CD8-positive, alpha-beta memory T cell (primary cell): ENCODE data around the gene CCDC149. TPM values are rescaled to one million over a fixed set of nuclear protein-coding genes. Genes with fewer than 3 reads are reported as not detected.

Experiments used
- CTCF ChIA-PET: fragments of 350-600 bp; sonication (Branson Sonifier 250); formaldehyde crosslinking; loops from one replicate; lab custom pipeline; 2021; ENCODE audit warnings: antibody characterized with exemption; lab: Charles Lee
- POLR2A ChIA-PET: fragments of 350-600 bp; sonication (Branson Sonifier 250); formaldehyde crosslinking; loops from one replicate; lab custom pipeline; 2021; ENCODE audit warnings: antibody characterized with exemption; lab: Charles Lee
- DNase-seq, 5 donors: peaks; one replicate each; pipeline versions ENCODE4 v3.0.0 to v3.0.0-alpha.2; 2020 to 2022; ENCODE audit warnings: mixed read lengths in 1 of 5
- H3K27ac ChIP-seq: one replicate; pipeline ENCODE4 v1.7.0; 2013; ENCODE audit warnings: low read depth, mild to moderate bottlenecking, low read length, moderate library complexity
- H3K27me3 ChIP-seq: 2 replicates; pipeline ENCODE4 v1.7.0; 2013; ENCODE audit warnings: low read length, mild to moderate bottlenecking; ENCODE audit not compliant: insufficient read depth, poor library complexity, severe bottlenecking
- H3K36me3 ChIP-seq: 2 replicates; pipeline ENCODE4 v1.7.0; 2013; ENCODE audit warnings: mild to moderate bottlenecking, low read length, moderate library complexity; ENCODE audit not compliant: insufficient read depth
- H3K4me1 ChIP-seq: 2 replicates; pipeline ENCODE4 v1.7.0; 2013; ENCODE audit warnings: mild to moderate bottlenecking, low read length, moderate library complexity; ENCODE audit not compliant: insufficient read depth
- H3K4me3 ChIP-seq: 2 replicates; pipeline ENCODE4 v1.7.0; 2013; ENCODE audit warnings: mild to moderate bottlenecking, low read length
- H3K9me3 ChIP-seq: 2 replicates; pipeline ENCODE4 v1.7.0; 2013; ENCODE audit warnings: mild to moderate bottlenecking, low read length
- H3K27ac Mint-ChIP-seq, 8 donors: one replicate each; pipeline ENCODE4 v1.8.0; 2020 to 2021; ENCODE audit warnings: mixed read lengths in 8 of 8, mild to moderate bottlenecking in 6 of 8, inconsistent platforms in 3 of 8, moderate library complexity in 3 of 8
- H3K27me3 Mint-ChIP-seq, 2 donors: one replicate each; pipeline ENCODE4 v1.8.0; 2020 to 2021; ENCODE audit warnings: mixed read lengths in 2 of 2, mild to moderate bottlenecking in 1 of 2, moderate library complexity in 1 of 2
- H3K36me3 Mint-ChIP-seq, 3 donors: one replicate each; pipeline ENCODE4 v1.8.0; 2020 to 2021; ENCODE audit warnings: mixed read lengths in 3 of 3, inconsistent platforms in 1 of 3, mild to moderate bottlenecking in 1 of 3
- H3K4me1 Mint-ChIP-seq, 3 donors: one replicate each; pipeline ENCODE4 v1.8.0; 2020 to 2021; ENCODE audit warnings: mixed read lengths in 3 of 3, inconsistent platforms in 1 of 3, mild to moderate bottlenecking in 1 of 3
- H3K4me3 Mint-ChIP-seq, 7 donors: one replicate each; pipeline ENCODE4 v1.8.0; 2020 to 2021; ENCODE audit warnings: mixed read lengths in 7 of 7, mild to moderate bottlenecking in 6 of 7, moderate library complexity in 4 of 7, inconsistent platforms in 2 of 7
- H3K9me3 Mint-ChIP-seq, 5 donors: one replicate each; pipeline ENCODE4 v1.8.0; 2020 to 2022; ENCODE audit warnings: mixed read lengths in 5 of 5, mild to moderate bottlenecking in 3 of 5, moderate library complexity in 2 of 5, inconsistent platforms in 1 of 5
- polyA plus RNA-seq: library from polyadenylated mRNA; unstranded; fragments of 300-500 nt; fragmentation: Illumina TruSeq; gene quantifications from one replicate; pipeline ENCODE4 v1.2.3, GENCODE V29; 2021
- total RNA-seq, 2 experiments: library from RNA; stranded (reverse); gene quantifications; one replicate each; pipeline ENCODE4 v1.2.3, GENCODE V29; 2021

CCDC149 gene
- total and polyA plus RNA-seq, 3 experiments from 2014 or later = 0.07 to 0.28 TPM; not detected in 1

- Mint-ChIP-seq H3K4me1 (no peaks in the 10 kb centered on the region), H3K27me3 (peaks cover 0 to 1% of the 10 kb centered on the region in 2 donors), H3K4me3 (no peak overlapping the region), H3K9me3 (peaks cover 0 to 2% (median 2%) of the 10 kb centered on the region in 5 donors), H3K36me3 (no peaks in the 10 kb centered on the region), H3K27ac (no peak overlapping the region)
- ChIA-PET POLR2A (no interaction called here), CTCF (no interaction called here)
- H3K27me3 ChIP-seq = no peaks in the 10 kb centered on the region
- H3K36me3 ChIP-seq = no peaks in the 10 kb centered on the region
- H3K9me3 ChIP-seq = no peaks in the 10 kb centered on the region
- H3K4me3 ChIP-seq = no peak overlapping the region
- H3K27ac ChIP-seq = no peak overlapping the region
- no peak for DNase-seq
- no peaks in the 10 kb centered on the region for H3K4me1 ChIP-seq
These were observed 141.6 kb downstream of the CCDC149 start for GRCh38 chr4:24771241-24771640.

- Mint-ChIP-seq H3K27ac (no peak overlapping the region), H3K4me1 (no peaks in the 10 kb centered on the region), H3K27me3 (no peaks in the 10 kb centered on the region), H3K36me3 (no peaks in the 10 kb centered on the region), H3K9me3 (peaks cover 0 to 3% (median 2%) of the 10 kb centered on the region in 5 donors), H3K4me3 (no peak overlapping the region)
- ChIA-PET POLR2A (no interaction called here), CTCF (no interaction called here)
- Histone ChIP-seq H3K4me1 (no peaks in the 10 kb centered on the region), H3K9me3 (no peaks in the 10 kb centered on the region), H3K27ac (no peak overlapping the region), H3K27me3 (no peaks in the 10 kb centered on the region), H3K36me3 (no peaks in the 10 kb centered on the region), H3K4me3 (no peak overlapping the region)
- no peak for DNase-seq
These were observed 142.2 kb downstream of the CCDC149 start for GRCh38 chr4:24770667-24771066.

- no peaks in the 10 kb centered on the region for H3K36me3 Mint-ChIP-seq
- Histone ChIP-seq H3K36me3 (no peaks in the 10 kb centered on the region), H3K9me3 (no peaks in the 10 kb centered on the region), H3K27me3 (no peaks in the 10 kb centered on the region), H3K4me1 (no peaks in the 10 kb centered on the region), H3K4me3 (no peak overlapping the region), H3K27ac (no peak overlapping the region)
- no peak for DNase-seq
- no peak overlapping the region for H3K4me3 Mint-ChIP-seq
- no peaks in the 10 kb centered on the region for H3K4me1 Mint-ChIP-seq
- no peak overlapping the region for H3K27ac Mint-ChIP-seq
- peaks cover 0 to 2% of the 10 kb centered on the region in 2 donors for H3K27me3 Mint-ChIP-seq
- peaks cover 0 to 3% (median 0%) of the 10 kb centered on the region in 5 donors for H3K9me3 Mint-ChIP-seq
- ChIA-PET CTCF (no interaction called here), POLR2A (no interaction called here)
These were observed 142.7 kb downstream of the CCDC149 start for GRCh38 chr4:24770032-24770584.

GRCh38 chr4:24769571-24769970 lies 143.3 kb downstream of the CCDC149 start:
- no peak overlapping the region for H3K4me3 ChIP-seq
- no peaks in the 10 kb centered on the region for H3K36me3 ChIP-seq
- Mint-ChIP-seq H3K27me3 (peaks cover 0 to 3% of the 10 kb centered on the region in 2 donors), H3K4me1 (no peaks in the 10 kb centered on the region), H3K9me3 (peaks cover 0 to 3% (median 0%) of the 10 kb centered on the region in 5 donors), H3K4me3 (no peak overlapping the region), H3K36me3 (no peaks in the 10 kb centered on the region), H3K27ac (no peak overlapping the region)
- H3K9me3 ChIP-seq = no peaks in the 10 kb centered on the region
- POLR2A ChIA-PET = no interaction called here
- H3K4me1 ChIP-seq = no peaks in the 10 kb centered on the region
- DNase-seq = no peak
- no peak overlapping the region for H3K27ac ChIP-seq
- no peaks in the 10 kb centered on the region for H3K27me3 ChIP-seq
- CTCF ChIA-PET = no interaction called here

GRCh38 chr4:24768604-24769003 lies 144.2 kb downstream of the CCDC149 start:
- H3K4me1 ChIP-seq = no peaks in the 10 kb centered on the region
- peaks cover 0 to 3% of the 10 kb centered on the region in 2 donors for H3K27me3 Mint-ChIP-seq
- H3K36me3 Mint-ChIP-seq = no peaks in the 10 kb centered on the region
- no peak overlapping the region for H3K4me3 Mint-ChIP-seq
- no peak overlapping the region for H3K27ac ChIP-seq
- H3K9me3 Mint-ChIP-seq = peaks cover 0 to 3% (median 0%) of the 10 kb centered on the region in 5 donors
- no peak for DNase-seq
- no peaks in the 10 kb centered on the region for H3K36me3 ChIP-seq
- no peak overlapping the region for H3K4me3 ChIP-seq
- ChIA-PET CTCF (no interaction called here), POLR2A (no interaction called here)
- no peaks in the 10 kb centered on the region for H3K9me3 ChIP-seq
- no peaks in the 10 kb centered on the region for H3K4me1 Mint-ChIP-seq
- H3K27ac Mint-ChIP-seq = no peak overlapping the region
- H3K27me3 ChIP-seq = no peaks in the 10 kb centered on the region

GRCh38 chr4:24768006-24768405 lies 144.8 kb downstream of the CCDC149 start:
- Histone ChIP-seq H3K27me3 (no peaks in the 10 kb centered on the region), H3K4me3 (no peak overlapping the region), H3K4me1 (no peaks in the 10 kb centered on the region), H3K36me3 (no peaks in the 10 kb centered on the region), H3K27ac (no peak overlapping the region), H3K9me3 (no peaks in the 10 kb centered on the region)
- ChIA-PET POLR2A (no interaction called here), CTCF (no interaction called here)
- Mint-ChIP-seq H3K4me3 (no peak overlapping the region), H3K27me3 (peaks cover 0 to 3% of the 10 kb centered on the region in 2 donors), H3K27ac (no peak overlapping the region), H3K4me1 (no peaks in the 10 kb centered on the region), H3K9me3 (peaks cover 0 to 3% (median 0%) of the 10 kb centered on the region in 5 donors), H3K36me3 (no peaks in the 10 kb centered on the region)
- no peak for DNase-seq

- H3K9me3 ChIP-seq = no peaks in the 10 kb centered on the region
- POLR2A ChIA-PET = no interaction called here
- H3K9me3 Mint-ChIP-seq = peaks cover 0 to 3% (median 0%) of the 10 kb centered on the region in 5 donors
- peaks cover 0 to 3% of the 10 kb centered on the region in 2 donors for H3K27me3 Mint-ChIP-seq
- H3K27me3 ChIP-seq = no peaks in the 10 kb centered on the region
- H3K27ac Mint-ChIP-seq = no peak overlapping the region
- H3K4me1 Mint-ChIP-seq = no peaks in the 10 kb centered on the region
- no peaks in the 10 kb centered on the region for H3K4me1 ChIP-seq
- H3K36me3 ChIP-seq = no peaks in the 10 kb centered on the region
- H3K4me3 Mint-ChIP-seq = no peak overlapping the region
- no peaks in the 10 kb centered on the region for H3K36me3 Mint-ChIP-seq
- DNase-seq = no peak
- no peak overlapping the region for H3K27ac ChIP-seq
- no peak overlapping the region for H3K4me3 ChIP-seq
- CTCF ChIA-PET = no interaction called here
These were observed 147.4 kb downstream of the CCDC149 start for GRCh38 chr4:24765376-24765988.

GRCh38 chr4:24764345-24764744 lies 148.5 kb downstream of the CCDC149 start:
- Histone ChIP-seq H3K27me3 (no peaks in the 10 kb centered on the region), H3K4me1 (no peaks in the 10 kb centered on the region), H3K27ac (no peak overlapping the region), H3K4me3 (no peak overlapping the region), H3K9me3 (no peaks in the 10 kb centered on the region), H3K36me3 (no peaks in the 10 kb centered on the region)
- Mint-ChIP-seq H3K4me1 (no peaks in the 10 kb centered on the region), H3K9me3 (peaks cover 0 to 3% (median 2%) of the 10 kb centered on the region in 5 donors), H3K36me3 (no peaks in the 10 kb centered on the region), H3K27ac (no peak overlapping the region), H3K4me3 (no peak overlapping the region), H3K27me3 (peaks cover 0 to 3% of the 10 kb centered on the region in 2 donors)
- no peak for DNase-seq
- CTCF ChIA-PET = no interaction called here
- POLR2A ChIA-PET = no interaction called here
